ENCODE measurements around the gene KIAA1671. TPM values are rescaled to one million over a fixed set of nuclear protein-coding genes. Genes with fewer than 3 reads are reported as not detected.

The KIAA1671 gene
- total RNA-seq, 1 donor from 2014 or later: 40.7 TPM

GRCh38 chr22:24969560-24970301 lies 17.2 kb downstream of the KIAA1671 start:
- peaks cover 34% of the 10 kb centered on the region for H3K4me1 ChIP-seq
- no peak for DNase-seq
- H3K27me3 ChIP-seq (ENCODE audit: low read depth): no peaks in the 10 kb centered on the region
- H3K9me3 ChIP-seq: no peaks in the 10 kb centered on the region
- no peaks in the 10 kb centered on the region for H3K36me3 ChIP-seq
- H3K4me3 ChIP-seq: no peak overlapping the region
- H3K27ac ChIP-seq: peak overlapping the region; percentile 55
- TF ChIP-seq CTCF (IDR thresholded peaks at IDR 0.05): no peak
- intact Hi-C loops (cut with DNase I): no loop called here
- no peak for ATAC-seq

DNA sequence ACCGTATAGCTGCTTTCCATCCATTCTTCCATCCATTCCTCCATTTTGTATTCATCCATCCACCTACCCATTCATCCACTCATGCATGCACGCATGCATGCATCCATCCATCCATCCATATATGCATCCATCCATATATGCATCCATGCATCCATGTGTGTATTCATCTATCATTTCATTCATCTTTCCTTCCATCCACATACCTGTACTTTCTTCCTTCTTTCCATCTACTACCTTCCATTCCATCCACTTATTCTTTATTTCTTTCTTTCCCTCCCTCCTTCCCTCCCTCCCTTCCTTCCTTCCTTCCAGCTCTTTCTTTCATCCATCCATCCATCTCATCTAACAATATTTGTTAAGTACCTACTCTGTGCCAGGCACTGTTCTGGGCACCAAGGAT lies 19.9 kb downstream of the KIAA1671 start:
- no peaks in the 10 kb centered on the region for H3K9me3 ChIP-seq
- no peak for TF ChIP-seq CTCF (IDR thresholded peaks at IDR 0.05)
- H3K27ac ChIP-seq: no peak overlapping the region
- ATAC-seq (no peak), DNase-seq (no peak)
- intact Hi-C loops (cut with DNase I): no loop called here
- no peaks in the 10 kb centered on the region for H3K36me3 ChIP-seq
- H3K27me3 ChIP-seq (ENCODE audit: low read depth): no peaks in the 10 kb centered on the region
- no peak overlapping the region for H3K4me3 ChIP-seq
- peaks cover 37% of the 10 kb centered on the region for H3K4me1 ChIP-seq

DNA sequence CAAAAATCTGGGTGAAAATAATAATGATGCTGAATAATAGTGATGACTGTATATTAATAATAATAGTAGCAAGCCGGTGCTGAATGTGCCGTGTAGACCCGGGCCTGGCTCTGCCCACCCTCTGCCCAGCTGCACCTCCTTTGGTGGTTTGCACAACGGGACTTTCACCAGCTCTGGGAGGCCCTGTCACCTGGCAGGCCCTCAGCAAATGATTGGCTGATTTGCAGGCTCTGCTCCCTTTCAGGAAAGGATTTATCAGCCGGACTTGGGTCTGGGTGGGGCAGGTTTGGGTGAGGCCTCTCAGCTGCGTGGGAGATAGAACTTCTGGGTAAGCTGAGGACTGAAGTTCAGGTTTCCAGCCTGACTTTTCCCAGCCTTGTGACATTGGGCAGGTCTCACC lies 21.4 kb downstream of the KIAA1671 start:
- H3K27ac ChIP-seq: no peak overlapping the region
- no peaks in the 10 kb centered on the region for H3K9me3 ChIP-seq
- DNase-seq (no peak), ATAC-seq (no peak)
- intact Hi-C loops (cut with DNase I): no loop called here
- no peaks in the 10 kb centered on the region for H3K27me3 ChIP-seq (ENCODE audit: low read depth)
- H3K4me3 ChIP-seq: no peak overlapping the region
- no peak for TF ChIP-seq CTCF (IDR thresholded peaks at IDR 0.05)
- H3K36me3 ChIP-seq: no peaks in the 10 kb centered on the region
- peaks cover 38% of the 10 kb centered on the region for H3K4me1 ChIP-seq

- no peak overlapping the region for H3K27ac ChIP-seq
Measured at GRCh38 chr22:24975125-24975640, 22.7 kb downstream of the KIAA1671 start.

GRCh38 chr22:24975813-24976341 lies 23.4 kb downstream of the KIAA1671 start:
- Histone ChIP-seq H3K4me1 (peaks cover 35% of the 10 kb centered on the region), H3K9me3 (no peaks in the 10 kb centered on the region), H3K36me3 (no peaks in the 10 kb centered on the region), H3K27ac (peak overlapping the region; percentile 75), H3K27me3 (ENCODE audit: low read depth) (no peaks in the 10 kb centered on the region), H3K4me3 (no peak overlapping the region)
- intact Hi-C loops (cut with DNase I): no loop called here
- no peak for TF ChIP-seq CTCF (IDR thresholded peaks at IDR 0.05)
- ATAC-seq: no peak
- DNase-seq: no peak

More at GRCh38 chr22:24975125-24975640, 22.7 kb downstream of the KIAA1671 start:
- Histone ChIP-seq H3K4me1 (peaks cover 35% of the 10 kb centered on the region), H3K9me3 (no peaks in the 10 kb centered on the region), H3K4me3 (no peak overlapping the region), H3K27me3 (ENCODE audit: low read depth) (no peaks in the 10 kb centered on the region), H3K36me3 (no peaks in the 10 kb centered on the region)
- intact Hi-C loops (cut with DNase I): no loop called here
- DNase-seq: no peak
- no peak for TF ChIP-seq CTCF (IDR thresholded peaks at IDR 0.05)
- no peak for ATAC-seq

Data from lower lobe of right lung (tissue), 2 donors.